HG03521 (cell line): ENCODE data around the gene KPRP.

Experiments
- ATAC-seq: cut with Tn5 transposase; IDR thresholded peaks from one replicate; pipeline ENCODE4 v1.9.1; 2021; ENCODE audit warnings: mild to moderate bottlenecking, moderate library complexity; ENCODE audit not compliant: unreplicated experiment

Gene KPRP

GRCh38 chr1:152770411-152770810, 12.6 kb downstream of the KPRP start:
- no peak for ATAC-seq

DNA sequence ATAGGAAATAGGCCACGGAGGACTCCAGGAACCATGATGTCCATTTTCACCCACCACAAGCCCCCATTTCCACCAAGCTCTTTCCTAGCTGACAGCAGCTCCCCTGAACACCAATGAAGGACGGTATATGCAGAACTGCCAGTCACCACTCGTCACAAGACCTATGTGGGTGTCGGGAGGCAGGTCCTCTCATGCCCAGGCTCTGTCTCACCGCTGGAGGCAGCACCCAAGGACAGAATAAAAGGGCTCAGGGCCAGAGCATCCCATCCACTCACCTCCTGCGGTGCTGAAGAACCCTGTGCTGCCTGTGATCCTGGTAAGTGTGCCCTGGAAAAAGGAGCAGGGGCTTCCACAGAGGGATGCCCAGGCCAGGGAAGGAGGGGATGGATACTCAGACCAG, 17.1 kb downstream of the KPRP start, which contains the start of gene LCE1F:
TSS of gene LCE1F (plus strand) at position 266 of the 400 bp plus-strand sequence. CDS start 1,232 bp downstream, outside the sequence.
- no peak for ATAC-seq

- no peak for ATAC-seq
Measured at GRCh38 chr1:152776361-152776760, 18.5 kb downstream of the KPRP start.

- ATAC-seq: no peak
Measured at GRCh38 chr1:152777510-152778137, 19.8 kb downstream of the KPRP start.

DNA sequence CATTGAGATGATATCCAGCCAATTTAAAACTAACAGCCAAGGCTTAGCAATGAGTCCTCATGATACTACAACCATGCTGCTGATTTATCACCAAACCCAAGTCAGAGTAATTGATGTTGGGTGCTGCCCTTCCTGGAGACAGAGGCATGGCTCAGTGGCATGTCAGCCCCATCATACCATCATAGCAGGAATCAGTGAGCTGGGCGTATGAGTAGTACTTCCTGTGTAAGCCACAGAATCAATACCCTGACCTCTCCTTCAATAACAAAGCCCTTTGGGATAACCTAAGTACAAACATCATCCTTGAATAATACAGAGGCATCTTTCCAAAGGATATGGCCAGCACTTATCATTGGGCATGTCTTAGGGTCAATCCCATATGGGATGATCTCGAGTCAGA, 25.3 kb downstream of the KPRP start:
- no peak for ATAC-seq

GRCh38 chr1:152786077-152786476, 28.3 kb downstream of the KPRP start, which contains the start of gene LCE1E:
TSS of gene LCE1E (plus strand) at chr1:152786257. CDS start at chr1:152787300, 1,043 bp downstream.
- ATAC-seq: no peak

GRCh38 chr1:152795686-152796085, 37.9 kb downstream of the KPRP start:
- ATAC-seq: no peak

DNA sequence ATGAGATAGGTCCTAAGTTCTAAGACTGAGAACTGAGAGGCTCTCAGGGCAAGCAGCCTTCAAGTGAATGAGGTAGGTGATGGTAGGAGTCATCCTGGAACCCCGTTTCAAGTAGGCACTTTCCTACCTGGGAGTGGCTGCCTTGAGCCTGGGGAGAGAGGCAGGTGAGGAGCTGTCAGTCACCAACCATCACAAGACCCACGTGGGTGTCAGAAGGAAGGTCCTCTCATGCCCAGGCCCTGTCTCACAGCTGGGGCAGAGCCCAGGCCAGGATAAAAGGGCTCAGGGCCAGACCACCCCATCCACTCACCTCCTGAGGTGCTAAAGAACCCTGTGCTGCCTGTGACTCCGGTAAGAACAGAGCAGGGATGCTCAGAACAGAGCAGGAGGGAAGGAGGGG, 38.6 kb downstream of the KPRP start, which contains the start of gene LCE1D:
TSS of gene LCE1D (plus strand) at position 301 of the 400 bp plus-strand sequence. CDS start 1,074 bp downstream, outside the sequence.
- ATAC-seq: no peak

- ATAC-seq: no peak
Measured at GRCh38 chr1:152801333-152801732, 43.5 kb downstream of the KPRP start.

GRCh38 chr1:152806576-152806975, 48.8 kb downstream of the KPRP start, which contains the start of gene LCE1C:
TSS of gene LCE1C (minus strand) at chr1:152806651. CDS start at chr1:152805478, 1,173 bp downstream.
- no peak for ATAC-seq

GRCh38 chr1:152811050-152811449, 53.2 kb downstream of the KPRP start:
- no peak for ATAC-seq
